Measurements from ENCODE around the gene PTH.

The PTH gene

GRCh38 chr11:13448876-13449275 lies 46.9 kb downstream of the PTH start:
- DNase-seq, result peak; percentile 33

- DNase-seq, result peak; percentile 29
Observed at GRCh38 chr11:13446444-13446843, 49.4 kb downstream of the PTH start.

DNA sequence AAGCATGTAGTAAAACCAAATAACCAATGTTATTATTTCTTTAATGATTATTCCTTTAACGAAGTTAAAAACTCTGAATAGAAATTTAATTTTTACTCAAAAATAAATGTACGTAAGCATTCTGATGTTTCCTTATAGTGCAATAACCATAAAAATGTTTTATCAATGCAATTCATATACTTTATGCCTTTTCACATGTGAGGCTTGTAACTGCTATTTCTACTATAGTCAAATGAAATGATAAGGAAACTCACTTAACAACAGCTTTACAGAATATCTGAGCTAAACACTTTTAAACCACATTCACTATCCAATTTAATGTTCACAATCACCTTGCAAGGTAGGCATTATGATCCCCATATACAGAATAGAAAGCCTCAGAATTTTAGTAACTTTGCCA lies 50.2 kb downstream of the PTH start:
- no peak for DNase-seq

Data from fibroblast of skin of scalp (primary cell).